Measurements from ENCODE around the gene MEG3. TPM values are rescaled to one million over a fixed set of nuclear protein-coding genes. Genes with fewer than 3 reads are reported as not detected.

Gene MEG3
- total RNA-seq (227 and 508 TPM in 2 replicates), polyA plus RNA-seq (378 and 436 TPM in 2 replicates), polyA minus RNA-seq (270 and 297 TPM in 2 replicates), Bru-seq, nascent RNA (percentile 93 among the genes with signal in this experiment), BruChase-seq, experiment 1, labeled RNA remaining after a 6-hour chase (percentile 96 among the genes with signal in this experiment), BruChase-seq, experiment 2, labeled RNA remaining after a 2-hour chase (percentile 95 among the genes with signal in this experiment)
- 28.6 and 84.8 TPM in 2 replicates for polyA plus RNA-seq (2011; cell fraction: cytosol; rRNA removed)
- polyA plus RNA-seq (2011; cell fraction: nucleus; rRNA removed): 2,750 and 2,919 TPM in 2 replicates
- 270 and 402 TPM in 2 replicates for polyA plus RNA-seq (2012)
- not detected for polyA minus RNA-seq (2011; cell fraction: cytosol; rRNA and poly(A)+ RNA removed)
- 362 and 404 TPM in 2 replicates for polyA minus RNA-seq (2011; cell fraction: nucleus; rRNA and poly(A)+ RNA removed)
- long read RNA-seq, full-length matches to known transcripts: 112 of 171 reads
- long read RNA-seq, partial matches to known transcripts: 16 of 171 reads
- long read RNA-seq, other reads (novel, unspliced or antisense): 43 of 171 reads

DNA sequence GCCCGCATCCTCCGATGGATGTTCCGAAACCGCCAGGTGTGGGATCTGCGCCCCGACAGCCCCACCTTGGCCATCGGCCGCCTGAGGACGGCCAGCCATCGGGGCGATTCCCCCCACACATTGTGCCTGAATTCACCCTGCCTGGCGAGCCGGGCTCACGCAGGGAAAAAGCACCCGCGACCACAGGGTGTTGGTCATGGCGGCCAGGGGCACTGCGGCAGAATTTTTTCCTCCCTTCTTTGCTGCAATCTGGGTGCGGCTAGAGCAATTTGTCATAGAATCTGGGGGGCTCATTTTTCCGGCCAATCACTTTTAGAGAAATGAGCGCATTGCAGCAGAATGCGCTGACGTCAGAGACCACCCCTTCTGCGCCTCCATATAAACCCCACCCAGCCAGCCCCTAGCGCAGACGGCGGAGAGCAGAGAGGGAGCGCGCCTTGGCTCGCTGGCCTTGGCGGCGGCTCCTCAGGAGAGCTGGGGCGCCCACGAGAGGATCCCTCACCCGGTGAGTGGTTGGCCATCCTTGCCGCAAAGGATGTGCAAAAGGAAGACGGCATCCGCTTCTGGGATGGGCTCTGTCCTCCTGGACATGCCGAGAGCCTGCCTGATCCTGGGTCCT, at the start of gene MEG3:
Gene MEG3 (plus strand): TSS at position 406 of the 619 bp plus-strand sequence.
- Histone ChIP-seq H3K9me1 (replicated peaks; ENCODE audit: control insufficient read depth, extremely low read depth, insufficient read depth, low read length) (no peaks in the 10 kb centered on the region), H3K79me2 (ENCODE audit: control insufficient read depth, insufficient read depth, low read length) (peaks cover 28% of the 10 kb centered on the region), H3K4me2 (ENCODE audit: insufficient read depth, low read length) (peak within 1 kb of the TSS; percentile 65), H3K27me3 (ENCODE audit: control insufficient read depth in 2 of 2, insufficient read depth in 2 of 2, low read length in 2 of 2) (peaks cover 0 to 4% of the 10 kb centered on the region in 2 experiments), H3K4me3 (replicated peaks in 1 of 3; ENCODE audit: insufficient read depth in 1 of 3, low read depth in 1 of 3, low read length in 3 of 3) (peak within 1 kb of the TSS; percentile 67 to 80 (median 78)), H3K9ac (replicated peaks; ENCODE audit: extremely low read depth, insufficient read depth, low read length) (peak within 1 kb of the TSS; percentile 80), H4K20me1 (replicated peaks; ENCODE audit: control insufficient read depth, extremely low read depth, insufficient read depth, low read length) (no peaks in the 10 kb centered on the region), H2AFZ (ENCODE audit: low read depth, low read length) (peak within 1 kb of the TSS; percentile 59), H3K36me3 (ENCODE audit: control insufficient read depth in 2 of 2, extremely low read depth in 1 of 2, insufficient read depth in 2 of 2, low read length in 2 of 2) (peaks cover 3 to 10% of the 10 kb centered on the region in 2 experiments), H3K9me3 (replicated peaks; ENCODE audit: control insufficient read depth, insufficient read depth, low read length) (no peaks in the 10 kb centered on the region), H3K4me1 (ENCODE audit: control insufficient read depth, extremely low read depth, insufficient read depth, low read length) (no peaks in the 10 kb centered on the region), H3K27ac (ENCODE audit: insufficient read depth, low read depth, low read length) (peak within 1 kb of the TSS; percentile 50)
- CTCF ChIA-PET: interaction anchor here (1.5 to 2.1 kb wide), 3 partner anchors 116 to 163 kb away, joined by 3 to 9 read pairs (median 7); no protein-coding TSS in a partner anchor
- BruUV-seq (replicated peaks): TSS peak; percentile 69
- TF ChIP-seq POLR2AphosphoS5 (IDR thresholded peaks at IDR 0.05; ENCODE audit: insufficient read depth, low read depth, low read length) (peak; percentile 94), FOS (IDR thresholded peaks at IDR 0.05; ENCODE audit: borderline replicate concordance, insufficient read depth, low read length) (no peak), GATA2 (IDR thresholded peaks at IDR 0.05; ENCODE audit: insufficient read depth, insufficient read length, low read depth, low read length) (no peak), POLR2A (IDR thresholded peaks at IDR 0.05; ENCODE audit: low read depth, low read length) (peak; percentile 99), JUN (IDR thresholded peaks at IDR 0.05; ENCODE audit: borderline replicate concordance, insufficient read depth, insufficient read length, low read depth) (no peak)
- TF ChIP-seq, protein P1, sequence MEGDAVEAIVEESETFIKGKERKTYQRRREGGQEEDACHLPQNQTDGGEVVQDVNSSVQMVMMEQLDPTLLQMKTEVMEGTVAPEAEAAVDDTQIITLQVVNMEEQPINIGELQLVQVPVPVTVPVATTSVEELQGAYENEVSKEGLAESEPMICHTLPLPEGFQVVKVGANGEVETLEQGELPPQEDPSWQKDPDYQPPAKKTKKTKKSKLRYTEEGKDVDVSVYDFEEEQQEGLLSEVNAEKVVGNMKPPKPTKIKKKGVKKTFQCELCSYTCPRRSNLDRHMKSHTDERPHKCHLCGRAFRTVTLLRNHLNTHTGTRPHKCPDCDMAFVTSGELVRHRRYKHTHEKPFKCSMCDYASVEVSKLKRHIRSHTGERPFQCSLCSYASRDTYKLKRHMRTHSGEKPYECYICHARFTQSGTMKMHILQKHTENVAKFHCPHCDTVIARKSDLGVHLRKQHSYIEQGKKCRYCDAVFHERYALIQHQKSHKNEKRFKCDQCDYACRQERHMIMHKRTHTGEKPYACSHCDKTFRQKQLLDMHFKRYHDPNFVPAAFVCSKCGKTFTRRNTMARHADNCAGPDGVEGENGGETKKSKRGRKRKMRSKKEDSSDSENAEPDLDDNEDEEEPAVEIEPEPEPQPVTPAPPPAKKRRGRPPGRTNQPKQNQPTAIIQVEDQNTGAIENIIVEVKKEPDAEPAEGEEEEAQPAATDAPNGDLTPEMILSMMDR (IDR thresholded peaks at IDR 0.05; ENCODE audit: extremely low read depth in 1 of 2, insufficient read depth in 1 of 2, low read depth in 1 of 2, low read length in 2 of 2): no peak
- dilution Hi-C loops (cut with MboI; ENCODE audit: extremely low pct_ligation_motif_present, low sequenced_read_pairs) (no loop called here), intact Hi-C loops (cut with micrococcal nuclease) (loop anchor here (1.0 kb wide), 1 partner anchor 442 kb away; no protein-coding TSS in a partner anchor)
- POLR2A ChIA-PET: interaction anchor here (0.7 to 1.6 kb wide), 5 partner anchors 10 to 180 kb away, joined by 3 to 6 read pairs (median 6); no protein-coding TSS in a partner anchor
- FAIRE-seq: no peak
- peak; percentile 80 for DNase-seq (ENCODE audit: low read depth, low spot score)
